Activated CD4-positive, CD25-positive, alpha-beta regulatory T cell treated with anti-CD3 and anti-CD28 coated beads, Interleukin-2, amount 50 U/mL, for 16 hours (primary cell): ENCODE data around the gene TMEM44.
"Not testable (repeated sequence)": the region's sequence is repeated elsewhere in the genome, so short reads cannot be mapped to it uniquely, and the experiment has no call there.

Experiments used
- DNase-seq: peaks from one replicate; pipeline ENCODE4 v3.0.0-alpha.2; 2020; ENCODE audit warnings: low read depth, low spot score

TMEM44 gene

DNA sequence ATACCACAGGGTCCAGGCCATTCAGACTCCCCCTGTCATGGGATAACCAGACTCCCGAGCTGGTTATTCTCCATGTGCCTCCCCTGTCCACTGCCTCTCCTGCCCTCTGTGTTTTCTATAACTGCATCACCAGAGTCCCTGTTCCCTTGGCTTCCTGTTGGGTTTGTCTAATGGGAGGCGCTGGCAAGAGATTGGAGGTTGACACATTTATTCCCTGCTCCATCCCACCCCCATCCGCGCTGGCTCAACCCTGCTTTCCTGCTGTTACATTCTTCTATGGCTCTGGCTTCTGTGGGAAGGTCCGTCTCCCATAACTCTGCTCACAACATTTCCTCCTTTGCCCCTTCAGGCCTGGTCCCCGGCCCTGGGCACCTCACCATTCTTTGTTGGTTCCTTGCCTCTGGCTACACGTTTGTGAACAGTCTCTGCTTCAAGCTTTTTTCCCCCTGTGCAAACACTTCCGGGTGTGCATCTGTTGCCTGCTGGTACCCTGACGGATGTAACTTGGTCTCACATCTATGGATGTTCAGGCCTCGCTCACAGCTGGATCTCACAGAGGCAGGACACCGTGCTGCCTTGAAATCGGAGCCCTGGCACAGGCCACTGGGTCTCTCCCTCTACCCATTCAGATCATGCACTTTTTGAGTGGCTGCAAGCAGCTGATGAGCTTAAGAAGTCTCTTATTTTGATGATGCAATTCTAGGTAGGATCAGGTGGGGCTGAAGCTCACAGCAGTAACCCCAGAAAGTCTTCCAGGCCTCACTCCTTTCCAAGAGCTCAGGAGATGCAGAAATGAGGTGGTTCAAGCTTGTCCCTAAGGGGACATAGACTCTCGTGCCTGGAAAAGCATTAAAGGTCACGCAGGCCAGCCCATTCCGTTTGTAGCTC is 77.8 kb downstream of the TMEM44 start:
- DNase-seq = no peak

DNA sequence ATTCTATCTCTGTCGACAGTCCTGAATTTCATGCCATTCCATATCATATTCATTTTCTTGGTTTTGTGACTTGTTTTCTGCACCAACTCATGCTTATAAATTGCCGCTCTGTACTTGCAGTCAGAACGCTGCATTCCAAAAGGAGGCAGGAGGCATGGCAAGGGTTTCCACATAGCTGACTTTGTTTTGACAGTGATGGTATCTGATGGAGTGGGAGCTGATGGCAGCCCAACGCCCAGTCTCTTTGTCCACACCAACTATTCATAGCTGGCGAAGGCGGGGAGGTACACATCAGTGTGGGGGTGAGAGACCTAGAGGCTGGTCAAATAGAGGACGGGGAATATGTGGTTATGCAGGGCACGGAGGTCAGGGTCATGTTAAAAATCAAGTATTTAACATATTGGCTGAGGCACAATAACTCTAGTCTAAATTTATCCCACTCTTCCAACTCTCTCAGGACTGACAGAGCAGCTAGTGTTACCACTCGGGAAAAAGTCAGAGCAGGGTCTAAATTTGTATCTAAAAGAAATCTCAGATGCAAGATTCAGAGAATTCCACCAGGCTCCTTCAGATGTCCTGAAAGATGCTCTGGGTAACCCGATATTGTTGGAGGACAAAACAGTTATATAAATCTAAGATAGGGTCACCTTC is 78.6 kb downstream of the TMEM44 start:
- no peak for DNase-seq

DNA sequence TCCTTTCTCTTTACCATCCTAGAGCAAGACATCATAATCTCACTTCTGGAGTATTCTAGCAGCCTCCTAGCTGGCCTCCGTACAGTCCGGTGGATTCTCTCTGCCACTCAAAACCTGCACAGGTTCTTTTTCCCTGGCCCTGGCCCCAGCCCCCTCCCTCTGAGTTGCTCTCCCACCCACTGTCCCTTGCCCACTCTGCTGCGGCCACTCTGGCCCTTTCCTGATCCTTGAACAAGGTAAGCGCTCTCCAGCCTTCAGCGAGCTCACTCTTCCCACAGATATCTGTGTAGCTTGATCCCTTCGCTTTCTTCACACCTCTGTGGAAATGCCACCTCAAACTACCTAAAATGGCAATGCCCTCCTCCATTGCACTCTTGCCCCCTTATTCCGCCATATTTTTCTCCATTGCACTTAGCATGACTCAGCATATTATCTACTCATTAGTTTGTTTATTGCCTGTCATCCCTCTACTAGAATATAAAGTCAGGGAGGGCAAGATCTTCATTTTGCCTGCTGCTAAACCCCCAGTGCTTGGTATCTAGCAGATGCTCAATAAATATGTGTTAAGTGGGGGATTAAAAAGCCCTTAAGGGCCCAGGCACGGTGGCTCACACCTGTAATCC is 80.8 kb downstream of the TMEM44 start:
- DNase-seq = no peak

DNA sequence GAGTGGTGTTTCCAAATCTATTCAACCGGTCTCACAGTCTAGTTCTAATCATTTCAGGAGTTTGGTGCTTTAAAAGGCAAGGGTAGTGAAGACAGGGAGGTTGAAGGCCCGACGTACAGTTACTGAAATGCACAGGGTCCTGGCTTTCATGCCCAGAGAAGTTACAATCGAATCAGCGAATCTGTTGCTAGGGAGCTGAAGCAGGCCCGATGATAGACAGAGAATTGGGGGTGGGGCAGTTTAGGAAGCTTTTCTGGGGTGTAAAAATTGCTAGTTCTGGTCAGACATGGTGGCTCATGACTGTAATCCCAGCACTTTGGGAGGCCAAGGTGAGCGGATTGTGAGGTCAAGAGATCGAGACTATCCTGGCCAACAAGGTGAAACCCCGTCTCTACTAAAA is 83.4 kb downstream of the TMEM44 start:
- no peak for DNase-seq

DNA sequence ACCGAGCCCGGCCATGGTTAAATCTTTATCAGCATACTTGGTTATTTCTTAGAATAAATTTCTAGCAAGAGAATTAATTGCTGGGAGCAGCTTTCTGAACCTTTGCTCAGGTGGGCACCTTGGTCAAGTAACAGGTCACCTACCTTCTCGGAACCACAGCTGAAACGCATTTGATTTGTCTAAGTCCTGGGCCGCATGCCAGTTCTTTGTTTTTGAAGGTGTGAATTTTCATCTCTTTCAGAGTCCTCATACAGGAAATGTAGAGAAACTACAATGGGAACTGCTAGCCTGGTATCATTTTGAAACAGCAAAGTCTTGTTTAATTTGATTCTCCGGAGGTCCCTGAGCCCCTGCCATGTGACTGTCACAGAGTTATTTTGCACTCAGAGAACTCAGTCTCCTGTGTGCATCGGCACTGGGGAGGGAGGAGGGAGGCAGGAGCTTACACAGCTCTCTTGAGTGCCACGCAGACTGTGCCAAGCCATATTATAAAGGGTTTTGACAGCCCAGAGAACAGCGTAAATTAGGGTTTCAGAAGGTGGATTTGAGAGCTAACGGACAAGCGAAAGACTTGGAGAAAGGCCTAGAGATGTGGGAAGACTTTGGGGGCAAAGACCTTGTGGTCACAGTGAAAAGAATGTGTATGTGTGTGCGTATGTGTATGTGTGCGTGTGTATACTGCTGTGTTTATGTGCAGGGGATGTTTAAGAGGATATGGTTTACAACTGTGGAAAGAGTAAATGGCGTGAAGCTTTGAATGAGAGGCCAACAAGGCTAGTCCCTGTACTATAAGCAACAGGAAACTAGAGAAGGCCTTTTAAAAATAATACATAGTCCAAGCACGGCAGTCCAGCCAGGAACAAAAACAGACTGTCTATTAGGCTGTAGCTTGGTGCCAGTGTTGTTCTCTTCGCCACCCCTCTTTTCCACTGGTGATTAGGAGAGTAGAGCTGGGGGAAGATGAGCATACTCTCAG is 84.6 kb downstream of the TMEM44 start:
- no peak for DNase-seq

DNA sequence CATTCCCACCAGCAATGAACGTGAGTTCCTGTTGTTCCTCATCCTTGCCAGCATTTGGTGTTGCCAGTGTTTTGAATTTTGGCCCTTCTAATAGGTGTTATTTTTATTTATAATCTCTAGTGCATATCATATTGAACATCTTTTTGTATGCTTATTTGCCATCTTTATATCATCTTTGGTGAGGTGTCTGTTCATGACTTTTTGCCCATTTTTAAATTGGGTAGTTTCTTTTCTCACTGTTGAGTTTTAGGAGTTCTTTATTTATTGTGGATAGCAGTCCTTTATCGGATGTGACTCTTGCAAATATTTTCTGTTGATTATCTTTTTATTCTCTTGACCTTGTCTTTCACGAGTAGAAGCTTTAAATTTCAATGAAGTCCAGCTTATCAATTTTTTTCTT is 86.2 kb downstream of the TMEM44 start:
- DNase-seq = no peak

DNA sequence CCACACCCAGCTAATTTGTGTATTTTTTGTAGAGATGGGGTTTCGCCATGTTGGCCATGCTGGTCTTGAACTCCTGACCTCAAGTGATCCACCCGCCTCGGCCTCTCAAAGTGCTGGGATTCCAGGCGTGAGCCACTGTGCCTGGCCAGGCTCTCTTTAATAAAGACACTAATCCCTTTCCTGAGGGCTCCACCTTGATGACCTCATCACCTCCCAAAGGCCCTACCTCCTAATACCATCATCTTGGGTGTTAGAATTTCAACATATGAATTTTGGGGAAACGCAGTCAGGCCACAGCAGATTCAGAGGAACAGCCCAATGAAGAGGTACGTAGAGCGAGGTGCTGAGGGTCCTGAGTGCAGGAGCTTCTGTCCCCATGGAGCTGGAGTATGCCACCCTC is 87.7 kb downstream of the TMEM44 start:
- not testable (repeated sequence) for DNase-seq

DNA sequence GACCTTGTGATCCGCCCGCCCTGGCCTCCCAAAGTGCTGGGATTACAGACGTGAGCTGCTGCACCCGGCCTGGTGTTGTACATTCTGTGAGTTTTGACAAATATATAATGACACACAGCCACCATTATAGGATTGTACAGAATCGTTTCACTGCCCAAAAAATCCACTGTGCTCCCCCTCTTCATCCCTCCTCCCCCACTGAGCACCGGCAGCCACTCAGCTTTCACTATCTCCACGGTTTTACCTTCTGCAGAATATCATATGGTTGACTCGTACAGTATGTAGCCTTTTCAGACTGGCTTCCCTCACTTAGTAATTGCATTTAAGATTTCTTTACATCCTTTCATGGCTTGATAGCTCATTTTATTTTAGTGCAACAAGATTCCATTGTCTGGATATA is 89.7 kb downstream of the TMEM44 start:
- no peak for DNase-seq

DNA sequence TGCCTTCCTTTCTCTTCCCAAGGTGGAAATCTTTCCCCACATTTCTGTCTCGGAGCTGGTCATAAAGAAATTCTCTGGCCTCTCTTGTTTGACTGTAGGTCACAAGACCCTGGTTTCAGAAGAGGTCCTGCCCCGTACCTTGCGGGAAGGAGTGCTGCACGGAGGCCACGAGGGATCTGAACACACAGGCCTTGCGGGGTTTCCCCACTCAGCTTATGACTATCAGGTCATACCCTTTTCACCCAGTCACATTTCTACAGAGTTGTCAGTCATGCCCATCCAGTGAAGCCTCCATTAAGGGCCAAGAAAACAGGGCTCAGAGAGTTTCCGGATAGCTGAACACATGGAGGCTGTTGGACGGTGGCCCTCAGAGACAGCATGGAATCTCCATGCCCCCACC is 91.7 kb downstream of the TMEM44 start:
- DNase-seq = no peak

DNA sequence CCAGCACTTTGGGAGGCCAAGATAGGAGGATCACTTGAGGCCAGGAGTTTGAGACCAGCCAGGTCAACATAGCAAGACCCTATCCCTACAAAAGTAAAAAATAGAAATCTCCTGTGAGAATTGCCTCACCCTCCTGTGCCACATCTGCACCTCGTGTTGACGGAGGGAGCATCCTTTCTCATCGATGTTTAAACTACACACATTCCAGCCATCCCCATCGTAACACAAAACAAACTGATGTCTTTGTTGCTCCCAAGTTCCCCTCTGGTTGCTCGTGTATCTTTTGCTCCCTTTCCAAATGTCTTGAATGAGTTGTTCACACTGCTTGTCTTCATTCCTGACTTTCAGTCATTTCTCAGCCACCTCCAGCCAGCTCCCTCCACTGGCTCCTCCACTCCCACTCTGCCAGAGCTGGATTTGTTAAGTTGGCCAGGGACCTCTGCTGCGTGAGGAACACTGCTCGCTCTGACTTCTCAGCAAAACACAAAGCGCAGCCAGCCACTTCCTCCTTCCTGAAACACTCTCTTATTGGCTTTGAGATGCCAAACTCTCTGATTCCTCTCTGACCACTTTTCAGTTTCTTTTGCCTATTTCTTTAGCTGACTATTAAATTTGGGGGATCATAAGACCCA is 92.8 kb downstream of the TMEM44 start:
- no peak for DNase-seq

DNA sequence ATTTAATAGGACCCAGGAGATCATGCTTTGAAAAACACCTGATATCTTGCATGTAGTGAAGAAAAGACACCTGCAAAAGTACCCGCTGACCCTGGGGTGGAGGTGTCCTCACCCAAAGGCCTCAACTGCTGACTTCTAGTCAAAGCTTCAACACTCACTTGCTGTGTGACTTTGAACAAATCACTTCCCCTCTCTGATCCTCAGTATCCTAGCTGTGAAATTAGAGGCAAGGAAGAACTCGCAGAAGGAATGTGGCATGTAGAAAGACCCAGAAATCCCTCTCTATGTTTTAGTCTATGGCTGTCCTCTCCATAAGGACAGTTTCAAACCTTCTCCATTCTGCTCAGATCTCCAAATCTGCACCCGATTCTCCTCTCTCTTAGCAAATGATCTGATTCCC is 93.7 kb downstream of the TMEM44 start:
- no peak for DNase-seq

DNA sequence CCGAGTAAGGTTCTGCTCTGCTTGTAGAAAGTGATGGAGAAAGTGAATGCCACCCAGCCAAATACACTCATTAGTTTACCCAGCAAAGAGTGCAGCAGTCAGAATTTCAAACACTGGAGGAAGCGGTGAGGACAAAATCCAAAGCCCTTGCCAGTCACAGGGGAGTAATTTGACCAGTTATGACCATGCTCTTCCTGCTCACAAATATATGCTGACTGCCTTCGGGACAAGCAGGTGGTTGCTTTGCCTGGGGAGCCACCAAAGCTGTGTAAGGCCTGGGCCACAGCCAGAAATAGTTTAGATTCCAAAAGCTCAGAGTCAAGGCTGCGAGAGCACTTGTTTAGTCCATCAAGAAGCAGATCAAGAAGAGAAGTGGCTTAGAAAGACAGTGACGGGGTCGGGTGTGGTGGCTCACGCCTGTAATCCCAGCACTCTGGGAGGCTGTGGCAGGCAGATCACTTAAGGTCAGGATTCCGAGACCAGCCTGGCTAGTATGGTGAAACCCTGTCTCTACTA is 95.4 kb downstream of the TMEM44 start:
- no peak for DNase-seq
